ENCODE measurements around the gene ZNF490. TPM values are rescaled to one million over a fixed set of nuclear protein-coding genes. Genes with fewer than 3 reads are reported as not detected.

ZNF490 gene
- total and polyA plus RNA-seq, 4 donors, result 0.56 to 8.6 (median 7.0) TPM; not detected in 1

DNA sequence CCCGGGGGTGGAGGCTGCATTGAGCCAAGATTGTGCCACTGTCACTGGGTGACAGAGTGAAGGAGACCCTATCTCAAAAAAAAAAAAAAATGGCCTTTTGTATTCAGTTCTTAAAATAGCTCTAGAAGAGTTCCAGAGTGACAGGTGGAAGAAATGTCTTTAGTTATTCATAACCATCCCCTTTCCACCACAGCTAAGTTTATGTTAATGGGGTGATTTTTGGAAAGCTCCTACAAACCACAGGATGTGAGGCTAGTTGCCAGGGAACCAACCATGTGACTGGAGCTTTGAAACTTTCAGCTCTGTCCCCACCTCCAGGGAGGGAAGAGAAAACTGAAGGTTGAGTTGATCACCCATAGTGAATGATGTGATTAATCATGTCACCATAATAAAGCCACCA is 6.9 kb downstream of the ZNF490 start:
- H3K36me3 ChIP-seq (ENCODE audit: control insufficient read depth in 1 of 2, insufficient read depth in 2 of 2, low read length in 1 of 2), result no peaks in the 10 kb centered on the region
- no peak overlapping the region for H3K27ac ChIP-seq (ENCODE audit: low read depth in 1 of 2, low read length in 2 of 2)
- WGBS, 2 donors, result 83 to 96% methylated on average over 1 of the region's 1 CpG
- H3K9me3 ChIP-seq (ENCODE audit: control insufficient read depth, low read length), result no peaks in the 10 kb centered on the region
- H3K4me3 ChIP-seq (ENCODE audit: low read length in 2 of 2), result no peak overlapping the region
- DNase-seq (no peak), ATAC-seq (ENCODE audit: low FRiP score) (no peak)
- H3K27me3 ChIP-seq (ENCODE audit: control insufficient read depth in 1 of 2, insufficient read depth in 2 of 2, low read length in 1 of 2), result no peaks in the 10 kb centered on the region
- H3K4me1 ChIP-seq (ENCODE audit: control insufficient read depth in 1 of 2, insufficient read depth in 2 of 2, low read length in 2 of 2), result no peaks in the 10 kb centered on the region
- intact Hi-C loops (cut with DNase I), result no loop called here

DNA sequence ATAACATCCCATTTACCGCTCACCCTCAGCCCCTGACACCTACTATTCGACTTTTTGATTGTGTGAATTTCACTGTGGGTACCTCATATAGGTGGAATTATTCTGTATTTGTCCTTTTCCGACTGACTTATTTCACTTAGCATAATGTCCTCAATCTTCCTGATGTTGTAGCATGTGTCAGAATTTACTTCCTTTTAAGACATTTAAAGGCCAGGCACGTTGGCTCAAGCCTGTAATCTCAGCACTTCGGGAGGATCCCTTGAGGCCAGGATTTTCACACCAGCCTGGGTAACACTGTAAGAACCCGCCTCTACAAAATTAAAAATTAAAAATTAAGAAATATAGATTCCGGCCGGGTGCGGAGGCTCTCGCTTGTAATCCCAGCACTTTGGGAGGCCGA is 13.0 kb downstream of the ZNF490 start:
- no peaks in the 10 kb centered on the region for H3K27me3 ChIP-seq (ENCODE audit: control insufficient read depth in 1 of 2, insufficient read depth in 2 of 2, low read length in 1 of 2)
- H3K9me3 ChIP-seq (ENCODE audit: control insufficient read depth, low read length), result no peaks in the 10 kb centered on the region
- no peak for ATAC-seq (ENCODE audit: low FRiP score)

DNA sequence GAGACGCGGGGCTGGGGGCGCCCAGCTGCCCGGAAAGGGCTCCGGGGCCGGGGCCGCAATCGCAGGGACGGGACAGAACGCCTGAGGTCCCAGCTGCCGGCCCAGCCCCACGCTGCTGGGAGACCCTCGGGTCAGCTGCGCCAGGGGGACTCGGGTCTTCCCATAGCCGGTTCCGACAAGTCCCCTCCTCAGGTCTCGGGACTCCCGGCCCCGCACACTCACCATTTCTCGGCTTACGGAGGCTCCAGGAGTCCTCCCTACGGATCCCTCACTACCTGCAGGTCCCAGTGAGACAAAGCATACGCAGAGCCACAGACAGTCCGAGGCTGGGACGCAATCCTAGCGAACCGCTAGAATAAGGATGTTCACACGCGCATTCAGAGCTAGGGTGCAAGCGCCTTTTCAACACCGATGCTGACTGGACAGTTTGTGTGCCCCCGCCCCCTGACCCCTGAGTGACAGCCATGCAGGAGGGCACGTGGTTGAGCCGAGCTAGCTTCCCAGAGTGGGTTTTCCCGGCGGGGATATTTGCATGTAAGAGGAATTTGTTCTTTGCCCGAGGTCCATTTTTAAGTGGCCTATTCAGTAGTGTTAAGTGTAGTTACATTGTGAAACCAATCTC is 13.6 kb downstream of the ZNF490 start:
- Histone ChIP-seq H3K9me3 (ENCODE audit: control insufficient read depth, low read length) (no peaks in the 10 kb centered on the region), H3K36me3 (ENCODE audit: control insufficient read depth in 1 of 2, insufficient read depth in 2 of 2, low read length in 1 of 2) (no peaks in the 10 kb centered on the region), H3K27ac (ENCODE audit: low read depth in 1 of 2, low read length in 2 of 2) (no peak overlapping the region), H3K4me1 (ENCODE audit: control insufficient read depth in 1 of 2, insufficient read depth in 2 of 2, low read length in 2 of 2) (no peaks in the 10 kb centered on the region), H3K27me3 (ENCODE audit: control insufficient read depth in 1 of 2, insufficient read depth in 2 of 2, low read length in 1 of 2) (no peaks in the 10 kb centered on the region), H3K4me3 (ENCODE audit: low read length in 2 of 2) (no peak overlapping the region)
- intact Hi-C loops (cut with DNase I), result no loop called here
- ATAC-seq (ENCODE audit: low FRiP score) (no peak), DNase-seq (peak in 1 of 2 donors; percentile 64)
- WGBS, 2 donors, result 60 to 70% methylated on average over 38 of the region's 38 CpGs

More for the DNA sequence above, 13.0 kb downstream of the ZNF490 start:
- 84 to 86% methylated on average over 11 of the region's 11 CpGs for WGBS, 2 donors
- Histone ChIP-seq H3K4me3 (ENCODE audit: low read length in 2 of 2) (no peak overlapping the region), H3K36me3 (ENCODE audit: control insufficient read depth in 1 of 2, insufficient read depth in 2 of 2, low read length in 1 of 2) (no peaks in the 10 kb centered on the region), H3K27ac (ENCODE audit: low read depth in 1 of 2, low read length in 2 of 2) (no peak overlapping the region), H3K4me1 (ENCODE audit: control insufficient read depth in 1 of 2, insufficient read depth in 2 of 2, low read length in 2 of 2) (no peaks in the 10 kb centered on the region)
- DNase-seq, result peak in 1 of 2 donors; percentile 12
- intact Hi-C loops (cut with DNase I), result no loop called here

DNA sequence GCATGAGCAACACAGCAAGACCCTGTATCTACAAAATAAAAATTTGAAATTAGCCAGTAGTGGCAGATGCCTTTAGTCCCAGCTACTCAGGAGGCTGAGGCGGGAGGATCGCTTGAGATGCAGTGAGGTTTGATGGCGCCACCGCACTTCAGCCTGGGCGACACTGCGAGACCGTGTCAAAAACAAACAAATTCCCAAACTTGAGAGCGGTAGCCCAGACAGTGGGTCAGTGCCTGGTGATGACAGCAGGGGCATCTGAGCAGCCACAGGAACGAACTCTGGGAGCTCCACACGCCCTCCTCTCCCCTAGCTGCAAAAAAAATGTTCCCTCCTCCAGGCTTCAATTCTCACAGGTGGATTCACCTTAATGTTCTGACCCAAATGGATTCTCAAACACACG is 14.1 kb downstream of the ZNF490 start:
- no peaks in the 10 kb centered on the region for H3K27me3 ChIP-seq (ENCODE audit: control insufficient read depth in 1 of 2, insufficient read depth in 2 of 2, low read length in 1 of 2)
- no peaks in the 10 kb centered on the region for H3K36me3 ChIP-seq (ENCODE audit: control insufficient read depth in 1 of 2, insufficient read depth in 2 of 2, low read length in 1 of 2)
- intact Hi-C loops (cut with DNase I), result no loop called here
- H3K4me1 ChIP-seq (ENCODE audit: control insufficient read depth in 1 of 2, insufficient read depth in 2 of 2, low read length in 2 of 2), result no peaks in the 10 kb centered on the region
- no peaks in the 10 kb centered on the region for H3K9me3 ChIP-seq (ENCODE audit: control insufficient read depth, low read length)
- DNase-seq (peak in 1 of 2 donors; percentile 26), ATAC-seq (ENCODE audit: low FRiP score) (no peak)
- H3K27ac ChIP-seq (ENCODE audit: low read depth in 1 of 2, low read length in 2 of 2), result no peak overlapping the region
- WGBS, 2 donors, result 88 to 92% methylated on average over 11 of the region's 11 CpGs
- H3K4me3 ChIP-seq (ENCODE audit: low read length in 2 of 2), result no peak overlapping the region

DNA sequence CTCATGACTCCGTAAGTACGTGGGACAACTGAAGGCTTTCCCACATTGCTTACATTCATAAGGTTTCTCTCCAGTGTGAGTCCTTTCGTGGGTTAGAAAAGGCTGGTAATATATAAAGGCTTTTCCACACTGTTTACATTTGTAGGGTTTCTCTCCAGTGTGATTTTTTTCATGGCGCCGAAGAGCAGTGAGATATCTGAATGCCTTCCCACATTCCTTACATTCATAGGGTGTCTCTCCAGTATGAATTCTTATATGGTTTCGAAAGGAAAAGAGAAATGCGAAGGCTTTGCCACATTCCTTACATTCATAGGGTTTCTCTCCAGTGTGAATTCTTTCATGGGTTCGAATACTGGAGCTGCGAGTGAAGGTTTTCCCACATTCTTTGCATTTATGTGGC is 29.5 kb downstream of the ZNF490 start:
- Histone ChIP-seq H3K9me3 (ENCODE audit: control insufficient read depth, low read length) (peaks cover 8% of the 10 kb centered on the region), H3K36me3 (ENCODE audit: control insufficient read depth in 1 of 2, insufficient read depth in 2 of 2, low read length in 1 of 2) (peaks cover 11 to 15% of the 10 kb centered on the region in 2 donors), H3K4me3 (ENCODE audit: low read length in 2 of 2) (no peak overlapping the region), H3K27ac (ENCODE audit: low read depth in 1 of 2, low read length in 2 of 2) (no peak overlapping the region), H3K4me1 (ENCODE audit: control insufficient read depth in 1 of 2, insufficient read depth in 2 of 2, low read length in 2 of 2) (no peaks in the 10 kb centered on the region), H3K27me3 (ENCODE audit: control insufficient read depth in 1 of 2, insufficient read depth in 2 of 2, low read length in 1 of 2) (no peaks in the 10 kb centered on the region)
- ATAC-seq (ENCODE audit: low FRiP score), result no peak
- no peak for DNase-seq
- 81 to 93% methylated on average over 9 of the region's 9 CpGs for WGBS, 2 donors
- intact Hi-C loops (cut with DNase I), result no loop called here

DNA sequence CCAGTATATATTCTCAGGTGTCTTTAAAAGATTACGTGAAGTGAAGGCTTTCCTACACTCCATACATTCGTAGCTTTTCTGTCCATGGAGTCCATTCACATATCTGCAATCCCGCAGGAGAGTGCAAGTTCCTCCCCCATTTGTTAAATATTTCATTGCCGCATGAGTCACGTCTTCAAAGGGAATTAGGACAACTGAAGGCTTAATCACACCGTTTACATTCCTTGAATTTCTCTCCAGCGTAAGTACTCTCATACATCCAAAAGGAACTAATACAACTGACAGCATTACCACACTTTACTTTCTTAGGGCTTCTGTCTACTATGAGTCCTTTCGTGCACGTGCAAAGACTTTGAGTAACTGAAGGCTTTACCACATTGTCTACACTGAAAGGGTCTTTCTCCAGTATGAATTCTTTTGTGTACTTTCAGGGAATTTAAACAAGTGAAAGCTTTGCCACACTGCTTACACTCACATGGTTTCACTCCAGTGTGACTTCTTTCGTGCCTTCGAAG is 30.4 kb downstream of the ZNF490 start:
- Histone ChIP-seq H3K4me1 (ENCODE audit: control insufficient read depth in 1 of 2, insufficient read depth in 2 of 2, low read length in 2 of 2) (no peaks in the 10 kb centered on the region), H3K4me3 (ENCODE audit: low read length in 2 of 2) (no peak overlapping the region), H3K9me3 (ENCODE audit: control insufficient read depth, low read length) (peaks cover 10% of the 10 kb centered on the region), H3K27me3 (ENCODE audit: control insufficient read depth in 1 of 2, insufficient read depth in 2 of 2, low read length in 1 of 2) (no peaks in the 10 kb centered on the region), H3K36me3 (ENCODE audit: control insufficient read depth in 1 of 2, insufficient read depth in 2 of 2, low read length in 1 of 2) (peaks cover 11 to 17% of the 10 kb centered on the region in 2 donors), H3K27ac (ENCODE audit: low read depth in 1 of 2, low read length in 2 of 2) (no peak overlapping the region)
- ATAC-seq (ENCODE audit: low FRiP score) (no peak), DNase-seq (no peak)
- intact Hi-C loops (cut with DNase I), result no loop called here
- 83 to 89% methylated on average over 11 of the region's 11 CpGs for WGBS, 2 donors

DNA sequence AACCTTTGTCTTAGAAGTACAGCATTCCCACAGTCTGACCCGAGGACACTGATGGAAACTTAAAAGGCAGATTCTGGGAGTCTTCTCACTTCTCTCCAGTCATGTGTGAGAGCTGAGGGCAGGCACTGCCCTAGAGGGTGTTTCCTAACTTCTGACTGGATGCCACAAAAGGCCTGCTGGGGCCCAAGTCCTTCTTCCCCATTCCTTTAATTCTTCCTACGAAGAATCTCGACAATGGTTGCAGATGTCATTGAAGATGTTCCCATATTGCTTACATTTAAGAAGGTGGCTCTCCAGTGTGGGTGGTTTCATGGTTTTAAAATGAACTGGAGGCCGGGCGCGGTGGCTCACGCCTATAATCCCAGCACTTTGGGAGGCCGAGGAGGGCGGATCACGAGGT is 32.0 kb downstream of the ZNF490 start:
- peaks cover 11 to 17% of the 10 kb centered on the region in 2 donors for H3K36me3 ChIP-seq (ENCODE audit: control insufficient read depth in 1 of 2, insufficient read depth in 2 of 2, low read length in 1 of 2)
- no peaks in the 10 kb centered on the region for H3K4me1 ChIP-seq (ENCODE audit: control insufficient read depth in 1 of 2, insufficient read depth in 2 of 2, low read length in 2 of 2)
- no peak overlapping the region for H3K4me3 ChIP-seq (ENCODE audit: low read length in 2 of 2)
- H3K27ac ChIP-seq (ENCODE audit: low read depth in 1 of 2, low read length in 2 of 2), result no peak overlapping the region
- H3K9me3 ChIP-seq (ENCODE audit: control insufficient read depth, low read length), result peaks cover 10% of the 10 kb centered on the region
- no peaks in the 10 kb centered on the region for H3K27me3 ChIP-seq (ENCODE audit: control insufficient read depth in 1 of 2, insufficient read depth in 2 of 2, low read length in 1 of 2)
- ATAC-seq (ENCODE audit: low FRiP score) (no peak), DNase-seq (peak in 1 of 2 donors; percentile 14)
- intact Hi-C loops (cut with DNase I), result no loop called here
- WGBS, 2 donors, result 96 to 97% methylated on average over 10 of the region's 10 CpGs

DNA sequence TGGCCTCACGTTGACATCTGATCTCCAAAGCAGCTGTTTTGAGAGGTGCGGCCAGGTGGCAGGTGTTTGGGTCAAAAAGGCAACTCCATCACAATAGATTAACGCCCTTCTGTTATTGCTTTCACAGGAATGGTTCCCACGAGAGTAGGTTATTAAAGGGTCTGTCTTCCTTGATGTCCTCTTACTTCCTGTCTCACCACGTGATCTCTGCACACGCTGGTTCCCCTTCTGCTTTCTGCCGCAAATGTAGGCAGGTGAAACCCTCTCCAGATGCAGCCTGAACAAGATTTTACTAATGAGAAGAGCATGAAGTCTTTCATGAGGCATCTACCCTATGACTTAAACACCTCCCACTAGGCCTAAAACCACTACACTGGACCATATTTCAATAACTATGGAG is 36.6 kb downstream of the ZNF490 start:
- 71 to 78% methylated on average over 7 of the region's 7 CpGs for WGBS, 2 donors
- Histone ChIP-seq H3K4me1 (ENCODE audit: control insufficient read depth in 1 of 2, insufficient read depth in 2 of 2, low read length in 2 of 2) (no peaks in the 10 kb centered on the region), H3K27me3 (ENCODE audit: control insufficient read depth in 1 of 2, insufficient read depth in 2 of 2, low read length in 1 of 2) (no peaks in the 10 kb centered on the region), H3K27ac (ENCODE audit: low read depth in 1 of 2, low read length in 2 of 2) (no peak overlapping the region), H3K36me3 (ENCODE audit: control insufficient read depth in 1 of 2, insufficient read depth in 2 of 2, low read length in 1 of 2) (peaks cover 0 to 5% of the 10 kb centered on the region in 2 donors), H3K4me3 (ENCODE audit: low read length in 2 of 2) (no peak overlapping the region), H3K9me3 (ENCODE audit: control insufficient read depth, low read length) (peaks cover 2% of the 10 kb centered on the region)
- DNase-seq, result peak in 1 of 2 donors; percentile 15
- no peak for ATAC-seq (ENCODE audit: low FRiP score)
- intact Hi-C loops (cut with DNase I), result no loop called here

DNA sequence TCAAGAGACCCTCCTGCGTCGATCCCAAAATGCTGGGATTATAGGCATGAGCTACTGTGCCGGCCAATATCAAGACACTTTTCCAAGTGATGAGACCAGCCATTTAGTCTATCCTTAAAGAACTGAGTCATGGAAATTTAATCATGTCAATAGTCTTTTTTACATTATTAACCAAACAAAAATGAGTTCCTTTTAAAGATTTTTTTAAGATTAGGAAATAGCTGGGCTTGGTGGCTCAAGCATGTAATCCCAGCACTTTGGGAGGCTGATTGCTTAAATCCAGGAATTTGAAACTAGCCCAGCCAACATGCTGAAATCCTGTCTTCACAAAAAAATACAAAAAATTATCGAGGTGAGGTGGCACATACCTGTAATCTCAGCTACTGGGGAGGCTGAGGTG is 42.7 kb downstream of the ZNF490 start:
- intact Hi-C loops (cut with DNase I), result no loop called here
- no peak overlapping the region for H3K27ac ChIP-seq (ENCODE audit: low read depth in 1 of 2, low read length in 2 of 2)
- ATAC-seq (ENCODE audit: low FRiP score) (no peak), DNase-seq (no peak)
- H3K27me3 ChIP-seq (ENCODE audit: control insufficient read depth in 1 of 2, insufficient read depth in 2 of 2, low read length in 1 of 2), result no peaks in the 10 kb centered on the region
- no peaks in the 10 kb centered on the region for H3K4me1 ChIP-seq (ENCODE audit: control insufficient read depth in 1 of 2, insufficient read depth in 2 of 2, low read length in 2 of 2)
- H3K36me3 ChIP-seq (ENCODE audit: control insufficient read depth in 1 of 2, insufficient read depth in 2 of 2, low read length in 1 of 2), result no peaks in the 10 kb centered on the region
- no peaks in the 10 kb centered on the region for H3K9me3 ChIP-seq (ENCODE audit: control insufficient read depth, low read length)
- no peak overlapping the region for H3K4me3 ChIP-seq (ENCODE audit: low read length in 2 of 2)
- 86% methylated on average over 4 of the region's 4 CpGs for WGBS, 2 donors

All from aorta (tissue), 5 donors.